Ishikawa (cell line): ENCODE data around the gene GPALPP1.

Experiments used
- CEBPB ChIP-seq: IDR thresholded peaks from 2 replicates; pipeline ENCODE4 v1.6.1; 2012
- CREB1 ChIP-seq: IDR thresholded peaks from 2 replicates; pipeline ENCODE4 v1.6.1; 2012; ENCODE audit warnings: low read depth
- EGR1 ChIP-seq: IDR thresholded peaks from 2 replicates; pipeline ENCODE4 v1.6.1; 2012
- EP300 ChIP-seq: IDR thresholded peaks from 2 replicates; pipeline ENCODE4 v1.6.1; 2012; ENCODE audit warnings: borderline replicate concordance
- RAD21 ChIP-seq: IDR thresholded peaks from 2 replicates; pipeline ENCODE4 v1.6.1; 2012; ENCODE audit warnings: low read depth
- TAF1 ChIP-seq: IDR thresholded peaks from 2 replicates; pipeline ENCODE4 v1.6.1; 2012; ENCODE audit warnings: low read depth, mild to moderate bottlenecking
- TEAD4 ChIP-seq: IDR thresholded peaks from 2 replicates; pipeline ENCODE4 v1.6.1; 2012
- YY1 ChIP-seq: IDR thresholded peaks from 2 replicates; pipeline ENCODE4 v1.6.1; 2012; ENCODE audit warnings: low read depth
- TF ChIP-seq, protein P1 (sequence below): IDR thresholded peaks from 2 replicates; pipeline ENCODE4 v1.6.1; 2012
- TF ChIP-seq, protein P2 (sequence below): IDR thresholded peaks from 2 replicates; pipeline ENCODE4 v1.6.1; 2012; ENCODE audit warnings: low read depth, mild to moderate bottlenecking

DNA sequence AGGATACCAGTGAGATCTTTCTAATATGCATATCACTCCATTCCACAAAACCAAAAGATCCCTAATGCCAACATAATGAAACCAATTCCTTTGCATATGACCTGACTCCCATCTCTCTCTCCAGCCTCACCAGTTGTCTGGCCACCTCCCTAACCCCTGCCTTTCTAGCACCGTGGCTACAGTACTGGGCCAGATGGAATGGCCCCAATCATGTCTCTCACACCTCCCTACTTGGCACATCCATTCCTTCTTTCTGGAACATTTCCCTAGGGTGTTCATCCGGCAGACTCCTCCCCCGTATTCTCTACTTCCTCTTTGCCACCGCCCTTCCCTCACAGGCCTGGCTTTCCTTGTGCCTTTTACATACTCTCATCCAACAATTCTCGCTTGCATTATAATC is 62.0 kb downstream of the GPALPP1 start:
- TF ChIP-seq CEBPB (no peak), TAF1 (no peak), YY1 (no peak), RAD21 (no peak), EP300 (no peak), TEAD4 (no peak), CREB1 (no peak), EGR1 (no peak)
- TF ChIP-seq, protein P1, sequence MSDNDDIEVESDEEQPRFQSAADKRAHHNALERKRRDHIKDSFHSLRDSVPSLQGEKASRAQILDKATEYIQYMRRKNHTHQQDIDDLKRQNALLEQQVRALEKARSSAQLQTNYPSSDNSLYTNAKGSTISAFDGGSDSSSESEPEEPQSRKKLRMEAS, result no peak
- TF ChIP-seq, protein P2, sequence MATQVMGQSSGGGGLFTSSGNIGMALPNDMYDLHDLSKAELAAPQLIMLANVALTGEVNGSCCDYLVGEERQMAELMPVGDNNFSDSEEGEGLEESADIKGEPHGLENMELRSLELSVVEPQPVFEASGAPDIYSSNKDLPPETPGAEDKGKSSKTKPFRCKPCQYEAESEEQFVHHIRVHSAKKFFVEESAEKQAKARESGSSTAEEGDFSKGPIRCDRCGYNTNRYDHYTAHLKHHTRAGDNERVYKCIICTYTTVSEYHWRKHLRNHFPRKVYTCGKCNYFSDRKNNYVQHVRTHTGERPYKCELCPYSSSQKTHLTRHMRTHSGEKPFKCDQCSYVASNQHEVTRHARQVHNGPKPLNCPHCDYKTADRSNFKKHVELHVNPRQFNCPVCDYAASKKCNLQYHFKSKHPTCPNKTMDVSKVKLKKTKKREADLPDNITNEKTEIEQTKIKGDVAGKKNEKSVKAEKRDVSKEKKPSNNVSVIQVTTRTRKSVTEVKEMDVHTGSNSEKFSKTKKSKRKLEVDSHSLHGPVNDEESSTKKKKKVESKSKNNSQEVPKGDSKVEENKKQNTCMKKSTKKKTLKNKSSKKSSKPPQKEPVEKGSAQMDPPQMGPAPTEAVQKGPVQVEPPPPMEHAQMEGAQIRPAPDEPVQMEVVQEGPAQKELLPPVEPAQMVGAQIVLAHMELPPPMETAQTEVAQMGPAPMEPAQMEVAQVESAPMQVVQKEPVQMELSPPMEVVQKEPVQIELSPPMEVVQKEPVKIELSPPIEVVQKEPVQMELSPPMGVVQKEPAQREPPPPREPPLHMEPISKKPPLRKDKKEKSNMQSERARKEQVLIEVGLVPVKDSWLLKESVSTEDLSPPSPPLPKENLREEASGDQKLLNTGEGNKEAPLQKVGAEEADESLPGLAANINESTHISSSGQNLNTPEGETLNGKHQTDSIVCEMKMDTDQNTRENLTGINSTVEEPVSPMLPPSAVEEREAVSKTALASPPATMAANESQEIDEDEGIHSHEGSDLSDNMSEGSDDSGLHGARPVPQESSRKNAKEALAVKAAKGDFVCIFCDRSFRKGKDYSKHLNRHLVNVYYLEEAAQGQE, result no peak
